ENCODE results near the gene SGSM1.

SGSM1 gene, protein sequence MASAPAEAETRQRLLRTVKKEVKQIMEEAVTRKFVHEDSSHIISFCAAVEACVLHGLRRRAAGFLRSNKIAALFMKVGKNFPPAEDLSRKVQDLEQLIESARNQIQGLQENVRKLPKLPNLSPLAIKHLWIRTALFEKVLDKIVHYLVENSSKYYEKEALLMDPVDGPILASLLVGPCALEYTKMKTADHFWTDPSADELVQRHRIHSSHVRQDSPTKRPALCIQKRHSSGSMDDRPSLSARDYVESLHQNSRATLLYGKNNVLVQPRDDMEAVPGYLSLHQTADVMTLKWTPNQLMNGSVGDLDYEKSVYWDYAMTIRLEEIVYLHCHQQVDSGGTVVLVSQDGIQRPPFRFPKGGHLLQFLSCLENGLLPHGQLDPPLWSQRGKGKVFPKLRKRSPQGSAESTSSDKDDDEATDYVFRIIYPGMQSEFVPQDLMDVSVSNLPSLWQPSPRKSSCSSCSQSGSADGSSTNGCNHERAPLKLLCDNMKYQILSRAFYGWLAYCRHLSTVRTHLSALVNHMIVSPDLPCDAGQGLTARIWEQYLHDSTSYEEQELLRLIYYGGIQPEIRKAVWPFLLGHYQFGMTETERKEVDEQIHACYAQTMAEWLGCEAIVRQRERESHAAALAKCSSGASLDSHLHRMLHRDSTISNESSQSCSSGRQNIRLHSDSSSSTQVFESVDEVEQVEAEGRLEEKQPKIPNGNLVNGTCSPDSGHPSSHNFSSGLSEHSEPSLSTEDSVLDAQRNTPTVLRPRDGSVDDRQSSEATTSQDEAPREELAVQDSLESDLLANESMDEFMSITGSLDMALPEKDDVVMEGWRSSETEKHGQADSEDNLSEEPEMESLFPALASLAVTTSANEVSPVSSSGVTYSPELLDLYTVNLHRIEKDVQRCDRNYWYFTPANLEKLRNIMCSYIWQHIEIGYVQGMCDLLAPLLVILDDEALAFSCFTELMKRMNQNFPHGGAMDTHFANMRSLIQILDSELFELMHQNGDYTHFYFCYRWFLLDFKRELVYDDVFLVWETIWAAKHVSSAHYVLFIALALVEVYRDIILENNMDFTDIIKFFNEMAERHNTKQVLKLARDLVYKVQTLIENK

DNA sequence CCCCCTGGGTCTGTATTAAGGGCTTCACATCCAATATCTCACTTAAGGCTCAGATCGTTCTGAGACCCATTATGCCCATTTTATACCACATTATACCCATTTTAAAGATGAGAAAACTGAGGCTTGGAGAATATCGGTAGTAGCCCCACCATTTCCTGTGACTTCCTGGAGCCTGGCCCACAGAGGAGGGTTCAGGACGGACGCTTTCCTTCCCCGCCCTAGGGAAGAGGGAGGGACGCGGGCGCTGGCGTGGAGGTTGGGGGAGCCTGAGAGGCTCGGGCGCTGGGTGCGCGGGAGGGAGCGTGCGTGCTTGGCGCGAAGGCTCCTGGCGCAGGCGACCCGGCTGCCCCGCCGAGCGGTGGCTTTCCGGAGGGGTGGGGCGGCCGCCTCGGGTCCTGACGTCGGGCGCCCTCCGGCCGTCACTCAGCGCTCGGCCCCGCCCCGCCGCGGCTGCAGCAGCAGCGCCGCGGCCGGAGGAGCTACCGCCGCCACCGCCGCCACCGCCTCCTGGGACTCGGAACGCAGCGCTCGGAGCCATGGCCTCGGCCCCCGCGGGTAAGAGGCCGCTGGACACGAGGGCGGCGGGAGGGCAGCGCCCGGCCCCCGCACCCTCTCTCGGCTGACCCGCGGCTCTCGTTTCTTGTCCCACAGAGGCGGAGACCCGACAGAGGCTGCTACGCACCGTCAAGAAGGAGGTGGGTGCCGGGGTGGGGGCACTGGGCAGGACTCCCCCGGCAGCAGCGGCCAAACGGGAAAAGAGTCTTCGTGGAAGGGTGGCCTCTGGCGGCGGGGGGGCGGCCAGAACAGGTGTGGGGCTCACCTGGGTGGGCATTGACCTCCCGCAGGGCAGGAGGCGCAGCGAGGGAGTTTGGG is at the start of gene SGSM1:
SGSM1 (plus strand) TSS at position 422 of the 873 bp plus-strand sequence; CDS start at position 537, 115 bp downstream.
- peak; percentile 21 for DNase-seq

DNA sequence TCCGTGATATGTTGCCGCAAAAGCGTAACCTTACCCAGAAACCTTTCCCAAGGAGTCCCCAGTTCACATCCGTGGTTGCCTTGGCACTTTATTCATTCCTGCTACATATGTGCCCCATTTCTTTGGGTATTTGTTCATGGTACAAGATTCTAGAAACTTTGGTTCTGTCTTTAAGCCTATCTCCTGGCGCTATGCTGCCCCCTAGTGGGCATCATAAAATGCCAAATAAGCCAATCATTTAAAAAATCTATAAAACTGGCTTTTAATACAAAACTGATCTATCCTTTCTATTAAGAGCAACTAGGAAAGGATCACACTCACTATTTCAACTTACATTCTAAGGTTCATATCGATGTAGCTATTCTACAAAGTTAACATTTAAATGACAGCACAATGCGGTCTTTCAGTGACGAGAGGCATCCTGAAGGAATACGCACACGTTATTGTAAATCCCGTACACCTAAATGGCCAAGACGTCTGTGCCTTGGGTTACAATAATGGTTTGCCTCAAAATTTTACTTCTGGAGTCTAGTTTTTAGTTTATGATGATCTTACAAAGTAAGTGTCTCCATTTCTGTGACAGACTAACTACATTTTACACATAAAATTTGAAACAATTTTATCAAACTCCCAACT is 47.7 kb upstream of the SGSM1 start:
- peak; percentile 9 for DNase-seq

DNA sequence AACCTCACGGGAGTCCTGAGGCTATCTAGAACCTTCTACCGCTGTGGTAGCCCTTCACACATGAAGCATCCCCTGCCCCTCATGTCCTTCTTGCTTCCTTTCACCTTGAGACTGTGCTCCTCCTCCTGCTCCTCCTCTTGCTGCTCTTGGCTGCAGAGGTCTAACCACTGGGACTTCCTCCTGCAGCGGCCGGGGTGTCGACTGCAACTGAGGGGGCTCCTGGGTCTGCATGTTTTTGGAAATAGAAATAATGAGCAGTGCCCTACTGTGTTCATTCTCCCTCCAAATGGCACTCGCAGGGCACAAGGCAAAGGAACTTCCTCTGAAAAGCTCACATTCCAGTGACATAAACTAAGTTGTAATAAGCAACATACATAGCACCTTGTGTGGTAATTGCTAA is 46.2 kb upstream of the SGSM1 start:
- DNase-seq: no peak

DNA sequence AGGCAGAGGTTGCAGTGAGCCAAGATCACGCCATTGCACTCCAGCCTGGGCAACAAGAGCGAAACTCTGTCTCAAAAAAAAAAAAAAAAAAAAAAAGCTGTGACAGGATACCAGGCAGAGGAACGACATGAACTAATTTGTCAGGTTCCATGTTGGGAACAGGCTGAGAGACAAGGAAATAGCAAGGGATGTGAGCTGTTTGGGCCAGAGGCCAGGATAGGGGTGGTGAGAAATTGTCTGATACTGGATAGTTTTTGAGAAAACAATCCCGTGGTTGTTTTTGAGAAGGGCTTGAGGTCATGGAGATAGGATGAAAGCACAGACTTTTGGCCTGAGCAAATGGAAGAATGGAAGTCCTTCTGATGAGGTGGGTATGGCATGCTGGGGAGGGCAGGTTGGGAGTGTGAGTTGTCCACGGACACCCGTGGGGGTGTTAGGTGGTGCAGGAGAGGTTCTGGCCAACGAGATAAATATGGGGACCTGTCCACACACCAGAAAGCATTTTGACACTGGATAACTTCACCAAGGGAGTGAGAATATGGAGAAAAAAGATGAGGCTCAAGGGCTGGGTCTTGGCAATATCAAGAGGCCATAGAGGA is 45.2 kb upstream of the SGSM1 start:
- no peak for DNase-seq

DNA sequence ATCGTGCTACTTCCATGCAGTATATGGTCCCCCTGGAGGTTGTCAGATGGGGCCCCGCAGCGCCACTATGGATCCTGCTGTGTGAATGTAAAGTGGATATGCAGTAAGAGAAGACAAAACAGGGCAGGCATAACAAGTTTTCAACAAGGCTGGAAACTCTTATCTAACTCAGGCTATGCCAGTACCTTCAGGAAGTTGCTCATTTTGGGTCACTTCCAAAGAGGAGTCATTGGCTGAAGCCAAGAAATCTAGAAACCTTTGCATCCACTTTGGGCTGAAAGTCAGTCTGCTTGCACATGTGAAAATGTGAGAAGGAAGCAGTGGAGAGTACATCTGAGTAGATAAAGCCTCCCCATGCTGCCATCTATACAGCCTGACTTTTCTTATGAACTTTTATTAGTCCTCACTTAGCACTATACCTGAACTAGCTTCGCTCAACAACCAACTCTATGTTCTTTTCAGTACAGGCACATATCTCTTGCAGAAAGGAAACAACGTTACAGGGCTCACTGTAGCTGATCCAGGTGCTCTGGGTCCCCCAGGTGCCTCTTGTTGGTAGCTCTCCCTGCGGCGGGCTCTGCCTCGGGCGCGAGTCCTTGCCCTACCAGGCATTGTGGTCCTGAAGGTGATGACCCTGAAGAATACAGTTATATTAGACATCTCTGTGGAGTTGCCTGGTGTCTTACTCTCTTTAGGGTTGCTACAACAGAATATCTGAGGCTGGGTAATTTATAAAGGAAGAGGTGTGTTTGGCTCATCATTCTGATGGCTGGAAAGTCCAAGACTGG is 43.9 kb upstream of the SGSM1 start:
- DNase-seq: no peak

DNA sequence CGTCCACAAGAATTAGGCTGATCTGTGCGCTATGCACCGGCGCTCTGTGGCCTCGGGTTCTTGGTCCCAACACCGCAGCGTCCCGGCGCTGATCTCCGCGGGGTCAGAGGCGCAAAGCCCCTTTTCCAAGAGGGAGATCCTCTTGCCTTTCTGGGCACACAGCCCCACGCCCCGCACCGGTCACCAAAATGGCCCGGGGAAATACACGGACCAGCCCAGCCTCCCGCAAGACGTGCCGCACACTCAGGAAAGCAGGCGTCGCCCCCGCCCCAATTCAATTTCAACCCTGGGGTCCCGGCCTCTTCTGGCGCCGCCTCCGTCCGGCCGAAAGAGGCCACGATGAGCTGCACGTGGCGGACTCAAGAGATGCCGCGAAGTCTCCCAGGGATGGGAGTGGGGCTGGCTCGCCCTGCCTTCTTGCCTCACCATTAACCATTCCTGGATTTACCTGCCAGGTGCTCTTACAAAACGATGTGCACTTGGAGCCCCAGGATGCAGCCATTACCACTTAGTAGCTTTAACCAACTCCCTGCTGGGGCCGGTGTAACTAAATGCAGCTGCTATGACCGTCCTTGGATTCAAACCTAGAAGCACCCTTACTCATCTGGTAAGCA is 42.0 kb upstream of the SGSM1 start:
- DNase-seq: no peak

DNA sequence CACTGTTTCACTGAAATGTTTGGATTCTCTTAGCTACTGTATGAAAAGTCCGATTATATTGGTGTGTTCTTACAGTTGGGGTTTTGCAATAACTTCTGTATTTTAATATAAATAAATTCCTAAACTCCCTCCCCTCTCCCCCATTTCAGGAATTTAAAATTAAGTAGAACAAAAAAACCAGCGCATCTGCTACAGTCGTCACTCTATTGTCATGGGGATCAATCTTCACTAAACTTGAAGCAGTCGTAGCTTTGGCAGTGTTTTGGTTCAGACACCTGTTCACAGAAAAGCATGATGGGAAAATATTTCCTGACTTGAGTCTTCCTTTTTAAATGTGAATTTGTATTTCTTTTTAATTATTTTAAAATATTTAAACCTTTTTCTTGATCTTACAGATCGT is 40.8 kb upstream of the SGSM1 start:
- no peak for DNase-seq

DNA sequence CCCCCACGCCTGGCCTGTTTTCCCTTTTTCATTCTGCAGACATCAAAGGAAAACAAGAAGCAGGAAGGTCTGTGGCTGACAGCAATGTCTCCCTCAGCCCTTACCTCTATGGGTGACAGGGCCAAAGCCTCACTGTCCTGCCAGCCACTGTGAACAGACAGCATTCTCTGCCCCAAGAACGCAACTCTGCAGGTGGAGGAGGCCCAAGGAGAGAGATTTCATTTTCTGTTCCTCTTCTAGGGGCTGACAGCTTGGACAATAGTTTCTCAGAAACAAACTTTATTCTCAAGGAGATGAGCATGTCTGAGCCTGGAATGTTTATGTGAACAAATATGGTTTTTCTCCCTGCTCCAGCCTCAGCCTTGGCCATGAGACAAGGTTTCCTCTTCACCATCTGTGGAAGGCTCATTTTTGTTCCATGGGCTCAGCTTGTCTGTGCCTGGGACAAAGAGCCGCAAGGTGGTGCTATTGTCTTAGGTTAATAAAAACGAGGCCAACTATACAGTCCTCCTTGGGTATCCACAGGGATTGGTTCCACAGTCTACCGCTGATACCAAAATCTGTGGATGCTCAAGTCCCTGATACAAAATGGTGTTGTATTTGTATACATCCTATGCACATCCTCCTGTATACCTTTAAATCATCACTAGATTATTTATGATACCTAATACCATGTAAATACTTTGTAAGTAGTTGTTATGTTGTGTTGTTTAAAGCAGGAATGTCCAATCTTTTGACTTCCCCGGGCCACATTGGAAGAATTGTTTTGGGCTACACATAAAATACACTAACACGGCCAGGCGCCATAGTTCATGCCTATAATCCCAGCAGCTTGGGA is 37.3 kb upstream of the SGSM1 start:
- peak; percentile 21 for DNase-seq

DNA sequence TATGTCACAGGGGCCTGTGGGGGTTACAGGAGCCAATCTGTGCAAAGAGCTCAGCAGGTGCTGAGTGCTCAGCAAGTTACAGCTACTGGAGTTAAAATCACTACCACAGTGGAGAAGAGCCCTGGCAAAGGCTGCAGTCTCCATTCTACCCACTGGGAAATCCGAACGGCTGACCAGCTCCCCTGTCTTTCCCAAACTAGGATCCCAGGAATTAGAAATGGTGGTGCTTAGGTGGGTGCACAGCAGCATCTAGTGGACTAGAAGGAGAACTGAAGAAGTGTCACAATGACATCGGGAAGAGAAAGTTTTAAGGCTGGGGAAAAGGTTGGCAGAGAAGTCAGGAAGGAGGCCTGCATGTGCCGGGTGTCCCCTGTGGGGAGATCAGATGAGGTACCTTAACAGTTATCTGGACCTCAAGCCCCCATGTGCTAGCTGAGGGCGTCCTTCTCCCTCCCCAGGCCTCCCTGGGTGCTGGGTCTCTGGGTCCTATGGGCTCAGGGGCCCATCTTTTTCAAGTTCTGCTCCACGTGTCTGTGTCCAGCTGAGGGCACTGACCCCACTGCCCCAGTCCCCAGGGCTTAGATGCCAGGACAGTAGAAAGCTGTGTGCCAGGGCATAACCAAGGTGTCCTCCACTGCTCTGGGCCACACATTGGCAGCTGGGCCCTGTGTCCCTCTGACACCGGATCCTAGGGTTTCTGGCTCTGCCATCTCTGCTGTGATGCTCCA is 33.4 kb upstream of the SGSM1 start:
- DNase-seq: no peak

DNA sequence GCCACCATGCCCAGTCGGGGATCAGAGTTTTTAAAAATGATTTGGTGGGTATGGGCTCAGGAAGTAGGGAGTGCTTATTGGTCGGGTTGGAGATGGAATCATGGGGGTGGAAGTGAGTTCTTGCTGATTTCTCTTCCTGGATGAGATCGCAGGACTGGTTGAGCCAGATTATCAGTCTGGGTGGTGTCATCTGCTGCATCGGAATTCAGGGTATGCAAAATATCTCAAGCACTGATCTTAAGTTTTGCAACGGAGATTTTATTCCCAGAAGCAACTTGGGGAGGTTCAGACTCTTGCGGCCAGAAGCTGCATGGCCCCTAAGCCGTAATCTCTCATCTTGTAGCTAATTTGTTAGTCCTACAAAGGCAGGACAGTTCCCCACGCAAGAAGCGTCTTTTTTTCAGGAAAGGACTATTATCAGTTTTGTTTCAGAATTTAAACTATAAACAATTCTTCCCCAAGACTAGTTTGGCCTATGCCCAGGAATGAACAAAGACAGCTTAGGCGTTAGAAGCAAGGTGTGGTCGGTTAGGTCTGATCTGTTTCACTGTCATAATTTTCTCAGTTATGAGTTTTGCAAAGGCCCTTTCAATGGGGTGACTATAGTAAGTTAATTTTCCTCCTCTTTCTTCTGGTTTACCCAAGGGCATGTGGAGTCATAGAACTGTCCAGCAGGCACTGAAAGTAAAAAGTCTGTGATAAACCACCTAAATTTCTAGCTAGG is 30.1 kb upstream of the SGSM1 start:
- DNase-seq: no peak

DNA sequence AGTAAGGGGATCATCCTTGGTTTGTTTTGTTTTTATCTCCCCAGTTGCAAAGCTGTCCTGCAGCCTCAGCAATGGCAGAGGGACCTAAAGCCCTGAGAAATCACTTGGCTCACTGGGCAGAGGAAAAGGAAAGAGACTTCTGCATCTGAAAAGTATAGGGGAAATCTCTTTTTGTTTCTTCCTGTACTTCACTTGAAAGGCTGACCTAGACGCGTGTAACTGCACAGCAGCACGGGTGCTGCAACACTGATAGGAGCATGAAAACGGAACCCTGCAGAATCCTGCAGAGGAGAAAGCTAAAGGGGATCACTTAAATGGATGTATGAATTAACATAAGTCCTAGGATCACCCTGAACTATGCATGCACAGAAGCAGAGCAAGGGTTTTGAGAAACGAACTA is 29.5 kb upstream of the SGSM1 start:
- no peak for DNase-seq

DNA sequence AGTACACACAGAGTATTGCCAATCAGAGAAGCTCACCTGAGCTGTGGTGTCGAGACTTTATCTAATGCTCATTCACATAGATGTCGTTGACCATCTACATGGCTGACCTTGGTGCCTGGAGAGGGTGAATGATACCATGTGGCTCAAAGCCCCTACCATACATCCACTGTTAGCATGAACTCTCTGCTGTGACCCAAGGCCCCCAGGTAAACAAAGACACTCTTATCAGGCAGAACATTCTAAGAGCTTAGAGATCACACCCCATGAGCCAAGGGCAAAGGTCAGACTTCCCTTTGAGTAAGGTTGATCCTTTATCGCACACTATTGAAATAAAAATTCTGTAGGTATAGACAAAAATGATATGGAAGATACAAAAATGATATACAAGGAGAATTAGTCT is 16.5 kb upstream of the SGSM1 start:
- DNase-seq: no peak

DNA sequence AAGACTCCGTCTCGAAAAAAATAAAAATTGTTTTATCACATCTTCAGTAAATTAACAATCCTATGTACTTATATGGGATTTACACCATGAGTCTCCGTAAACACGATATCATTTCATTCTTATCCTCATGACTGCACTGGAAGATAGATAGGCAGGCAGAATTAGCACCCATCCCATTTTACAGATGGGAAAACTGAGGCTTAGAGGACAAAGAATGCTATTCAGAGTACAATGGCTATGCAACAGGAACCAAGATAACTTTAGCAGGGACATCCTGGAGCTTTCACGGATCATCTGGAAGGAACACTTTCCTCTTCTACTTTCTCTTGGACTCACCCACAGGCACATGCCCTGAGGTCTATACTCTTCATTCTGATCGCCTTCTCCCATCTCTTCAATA is 14.6 kb upstream of the SGSM1 start:
- no peak for DNase-seq

DNA sequence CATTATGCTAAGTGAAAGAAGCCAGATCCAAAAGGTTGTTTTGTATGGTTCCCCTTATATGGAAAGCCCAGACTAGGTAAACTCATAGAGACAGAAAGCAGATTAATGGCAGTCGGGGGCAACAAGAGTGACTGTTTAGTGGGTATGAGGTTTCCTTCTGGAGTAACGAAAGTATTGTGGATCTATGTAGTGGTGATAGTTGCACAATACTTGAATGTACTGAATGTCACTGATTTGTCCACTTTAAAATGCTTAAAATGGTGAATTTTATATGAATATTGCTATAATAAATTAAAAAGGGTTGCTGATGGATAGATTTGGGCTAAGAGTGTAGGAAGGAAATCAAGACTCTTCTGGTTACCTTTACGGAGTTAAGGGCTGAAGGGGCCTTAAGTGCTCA is 10.0 kb upstream of the SGSM1 start:
- no peak for DNase-seq

DNA sequence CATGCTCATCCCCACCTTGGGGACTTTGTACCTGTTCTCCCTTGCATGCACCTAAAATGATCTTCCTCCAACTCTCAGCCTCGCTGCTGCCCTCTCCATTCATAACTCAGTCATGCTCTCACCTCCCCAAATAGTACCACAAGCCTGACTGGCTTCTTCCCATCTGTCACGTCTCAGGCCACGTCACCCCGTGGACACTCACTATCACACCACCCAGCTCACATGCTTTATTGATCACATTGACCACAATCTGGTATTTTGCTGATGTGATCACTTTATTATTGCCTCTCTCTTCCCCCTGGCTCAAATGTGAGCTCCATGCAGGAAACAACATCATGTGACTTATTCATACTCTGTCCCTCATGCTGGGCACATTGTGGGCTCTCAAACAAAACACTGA is 9.2 kb upstream of the SGSM1 start:
- no peak for DNase-seq

DNA sequence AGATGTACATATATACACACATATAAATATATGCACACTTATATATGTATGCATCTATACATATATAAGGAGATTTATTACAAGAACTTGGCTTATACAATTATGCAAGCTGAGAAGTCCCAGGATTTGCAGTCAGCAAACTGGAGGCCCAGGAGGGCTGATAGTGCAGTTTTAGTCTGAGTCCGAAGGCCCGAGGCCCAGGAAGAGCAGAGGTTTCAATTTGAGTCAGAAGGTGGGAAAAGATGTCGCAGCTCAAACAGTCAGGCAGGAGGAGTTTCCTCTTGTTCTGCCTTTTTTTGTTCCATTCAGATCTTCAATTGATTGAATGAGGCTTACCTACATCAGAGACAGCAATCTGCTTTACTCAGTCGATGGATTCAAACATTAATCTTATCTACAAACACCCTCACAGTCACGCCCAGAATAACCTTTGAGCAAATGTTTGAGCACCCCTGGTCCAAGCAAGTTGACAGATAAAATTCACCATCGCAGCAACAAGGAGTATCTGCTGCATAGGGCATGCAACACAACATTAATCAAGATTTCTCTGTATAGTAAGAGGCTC is 4.0 kb upstream of the SGSM1 start:
- no peak for DNase-seq

DNA sequence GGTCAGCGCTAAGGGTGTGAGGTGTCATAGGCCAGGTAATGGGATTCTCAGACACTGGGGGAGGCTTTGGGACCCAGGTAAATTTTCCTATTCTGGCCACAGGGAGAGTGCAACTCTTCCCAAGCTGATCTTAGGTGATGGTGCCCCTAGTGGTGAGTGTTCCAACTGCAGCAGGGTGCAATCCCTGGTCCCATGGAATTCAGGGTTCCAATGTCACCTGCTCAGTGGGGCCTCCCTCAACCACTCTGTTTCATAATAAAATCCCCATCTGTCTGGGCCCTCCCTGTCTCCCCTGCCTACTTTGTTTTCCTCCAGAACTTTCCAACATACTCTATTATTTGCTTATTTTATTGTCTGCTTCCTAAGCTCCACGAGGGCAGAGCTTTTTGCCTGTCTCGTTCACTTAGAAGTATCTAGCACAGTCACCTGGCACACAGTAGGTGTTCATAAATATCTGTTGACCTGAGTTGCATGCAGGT is 2.9 kb upstream of the SGSM1 start:
- no peak for DNase-seq

DNA sequence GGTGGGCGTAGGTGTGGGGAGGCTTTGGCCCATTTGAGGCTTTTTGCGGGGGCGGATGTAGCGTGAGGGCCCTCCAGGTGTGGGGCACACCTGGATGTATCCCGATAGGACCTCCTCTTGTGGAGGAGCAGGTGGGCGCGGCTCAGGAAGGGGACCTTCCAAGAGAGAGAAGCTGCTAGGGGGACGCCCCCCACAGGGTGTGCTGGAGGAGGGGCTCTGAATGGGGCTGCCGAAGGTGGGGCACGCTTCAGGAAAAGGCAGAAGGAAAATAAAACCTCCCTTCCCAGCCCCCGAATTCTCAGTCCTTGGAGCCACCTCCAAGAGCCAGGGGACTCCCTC is 621 bp downstream of the SGSM1 start:
- no peak for DNase-seq

Data from NCI-H748 treated with DMSO at 0.1 percent for 48 hours (cell line).